Fibroblast of lung (primary cell): Measurements from ENCODE around the gene KNG1.

Experiments
- EZH2 ChIP-seq: IDR thresholded peaks from 2 replicates; pipeline ENCODE4 v1.5.1; 2012; ENCODE audit warnings: low read length, control low read depth, mild to moderate bottlenecking; ENCODE audit errors: missing control alignments
- TF ChIP-seq, protein P1 (sequence below), 2 donors: IDR thresholded peaks in 1 of 2; conservative IDR thresholded peaks in 1 of 2; 1 replicate in 1 of 2; 2 replicates in 1 of 2; pipeline ENCODE4 v1.5.1; 2011 to 2012; ENCODE audit warnings: low read length in 2 of 2, control low read depth in 1 of 2, inconsistent platforms in 1 of 2, low read depth in 1 of 2, mild to moderate bottlenecking in 1 of 2

DNA sequence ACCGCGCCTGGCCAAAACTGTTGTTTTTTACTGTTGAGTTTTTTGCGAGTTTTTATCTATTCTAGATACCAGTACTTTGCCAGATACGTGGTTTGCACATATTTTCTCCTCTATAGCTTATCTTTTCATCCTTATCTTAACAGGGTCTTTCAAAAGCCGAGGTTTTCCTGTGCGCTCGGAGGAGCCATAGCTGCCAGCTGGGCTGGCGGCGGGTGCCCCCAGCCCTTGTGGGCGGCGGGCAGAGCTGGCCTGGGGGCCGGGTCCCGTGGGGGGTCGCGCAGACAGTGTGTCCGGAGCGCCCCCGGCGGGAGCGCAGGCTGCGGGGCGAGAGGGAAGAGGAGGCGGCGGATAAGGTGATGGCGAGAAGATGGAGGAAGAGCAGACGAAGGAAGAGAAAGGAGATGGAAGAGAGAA lies 55.1 kb downstream of the KNG1 start:
- TF ChIP-seq, protein P1, sequence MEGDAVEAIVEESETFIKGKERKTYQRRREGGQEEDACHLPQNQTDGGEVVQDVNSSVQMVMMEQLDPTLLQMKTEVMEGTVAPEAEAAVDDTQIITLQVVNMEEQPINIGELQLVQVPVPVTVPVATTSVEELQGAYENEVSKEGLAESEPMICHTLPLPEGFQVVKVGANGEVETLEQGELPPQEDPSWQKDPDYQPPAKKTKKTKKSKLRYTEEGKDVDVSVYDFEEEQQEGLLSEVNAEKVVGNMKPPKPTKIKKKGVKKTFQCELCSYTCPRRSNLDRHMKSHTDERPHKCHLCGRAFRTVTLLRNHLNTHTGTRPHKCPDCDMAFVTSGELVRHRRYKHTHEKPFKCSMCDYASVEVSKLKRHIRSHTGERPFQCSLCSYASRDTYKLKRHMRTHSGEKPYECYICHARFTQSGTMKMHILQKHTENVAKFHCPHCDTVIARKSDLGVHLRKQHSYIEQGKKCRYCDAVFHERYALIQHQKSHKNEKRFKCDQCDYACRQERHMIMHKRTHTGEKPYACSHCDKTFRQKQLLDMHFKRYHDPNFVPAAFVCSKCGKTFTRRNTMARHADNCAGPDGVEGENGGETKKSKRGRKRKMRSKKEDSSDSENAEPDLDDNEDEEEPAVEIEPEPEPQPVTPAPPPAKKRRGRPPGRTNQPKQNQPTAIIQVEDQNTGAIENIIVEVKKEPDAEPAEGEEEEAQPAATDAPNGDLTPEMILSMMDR (conservative IDR thresholded peaks at IDR 0.05 in 1 of 2, IDR thresholded peaks at IDR 0.05 in 1 of 2; ENCODE audit: low read depth in 1 of 2, low read length in 2 of 2) = no peak
- no peak for TF ChIP-seq EZH2
